HG03095 (cell line): ENCODE measurements around the gene AP3M1.
"Not testable (repeated sequence)": the region's sequence is repeated elsewhere in the genome, so short reads cannot be mapped to it uniquely, and the experiment has no call there.

Source experiments
- ATAC-seq: cut with Tn5 transposase; IDR thresholded peaks from one replicate; pipeline ENCODE4 v1.9.1; 2021; ENCODE audit warnings: moderate library complexity; ENCODE audit not compliant: unreplicated experiment

AP3M1 gene

GRCh38 chr10:74164716-74165529 lies 14.3 kb upstream of the AP3M1 start:
- no peak for ATAC-seq

DNA sequence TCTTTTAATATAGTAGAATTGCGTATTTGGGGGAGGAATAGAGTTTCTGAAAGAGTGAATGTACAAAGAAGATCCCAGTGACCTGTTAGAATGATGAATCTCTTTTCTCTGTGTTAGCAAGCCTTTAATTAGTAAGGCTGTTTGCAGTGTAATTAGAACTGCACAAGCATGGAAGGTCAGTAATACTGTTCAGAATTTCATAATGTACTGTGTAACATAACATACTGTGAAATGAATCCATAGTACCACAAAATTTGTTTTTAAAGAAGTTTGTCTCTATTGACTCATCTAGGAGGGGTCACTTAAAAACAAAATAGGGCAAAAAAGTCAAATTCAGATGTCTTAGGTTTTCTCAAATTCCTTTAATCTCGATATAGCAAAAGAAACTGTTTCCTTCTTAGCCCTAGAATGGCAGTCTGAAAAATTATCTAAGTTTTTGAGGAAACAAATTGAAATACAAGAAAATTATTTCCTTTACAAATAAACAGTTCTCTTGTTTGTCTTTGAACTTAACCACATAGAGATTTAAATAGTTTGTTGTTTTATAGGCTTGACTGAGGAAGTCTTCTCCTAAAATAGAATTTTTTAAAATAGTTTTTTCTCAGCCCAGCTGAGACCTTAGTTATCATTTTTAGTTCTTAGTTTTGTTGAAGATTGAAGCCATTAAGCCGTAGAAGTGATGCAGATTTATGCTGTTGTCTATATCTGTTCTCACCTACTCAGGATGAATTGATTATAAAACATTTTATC lies 12.9 kb upstream of the AP3M1 start:
- ATAC-seq = no peak

GRCh38 chr10:74160013-74160412 lies 9.4 kb upstream of the AP3M1 start:
- no peak for ATAC-seq

- ATAC-seq = peak; percentile 55
Measured at GRCh38 chr10:74156919-74157289, 6.3 kb upstream of the AP3M1 start.

- ATAC-seq = no peak
Measured at GRCh38 chr10:74153676-74154075, 3.0 kb upstream of the AP3M1 start.

DNA sequence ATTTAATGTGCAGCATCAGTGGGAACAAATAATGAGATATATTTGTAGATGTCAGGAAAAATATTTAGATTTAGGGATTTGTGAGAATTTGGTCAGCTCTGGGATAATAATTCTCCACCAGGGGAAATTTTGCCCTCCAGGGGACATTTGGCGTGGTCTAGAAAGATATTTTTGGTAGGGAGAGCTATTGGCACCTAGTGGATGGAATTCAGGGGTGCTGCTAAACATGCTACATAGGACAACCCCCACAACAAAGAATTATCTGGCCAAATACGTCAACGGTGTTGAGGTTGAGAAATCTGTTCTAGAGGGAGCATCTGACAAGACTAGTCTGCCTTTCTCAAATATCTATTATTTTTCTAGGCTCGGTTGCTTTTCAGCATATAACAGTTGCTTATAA lies 2.5 kb upstream of the AP3M1 start:
- ATAC-seq = no peak

DNA sequence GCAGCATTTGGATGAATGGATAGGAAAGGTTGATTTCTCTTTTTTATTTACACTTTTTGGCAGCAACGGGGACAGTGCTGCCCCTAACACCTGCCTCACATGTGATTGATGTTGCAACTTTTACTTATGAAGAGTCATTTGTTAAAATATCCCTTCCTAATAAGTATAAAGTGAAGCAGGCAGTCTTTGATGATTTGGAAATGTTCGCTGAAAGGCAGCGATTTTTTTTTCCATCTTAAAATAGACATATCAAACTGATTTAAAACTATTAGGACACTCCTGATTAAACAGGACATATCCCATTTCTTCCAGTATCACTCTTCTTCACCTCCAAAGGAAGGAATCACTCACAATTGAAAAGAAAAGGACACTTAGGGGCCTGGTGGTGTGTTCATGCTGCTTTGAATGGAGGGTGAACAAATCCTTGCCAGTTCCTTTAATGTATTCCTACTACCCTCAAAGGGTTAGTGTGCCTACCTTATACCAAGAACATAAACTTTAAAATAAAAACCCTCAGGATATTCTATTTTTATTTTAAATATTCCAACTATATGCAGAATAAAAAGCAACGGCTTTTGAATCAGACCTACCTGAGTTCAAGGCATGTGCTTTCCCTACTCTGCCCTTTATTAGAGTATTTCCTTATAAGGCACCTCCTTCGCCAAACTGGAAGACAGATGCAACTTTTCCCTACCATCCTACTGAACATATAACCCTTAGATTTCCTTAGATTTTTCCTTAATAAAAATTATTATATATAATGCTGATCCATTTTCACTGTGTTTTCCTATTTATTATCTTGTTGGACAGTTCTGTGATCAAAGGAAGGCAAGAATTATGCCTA lies 1.5 kb upstream of the AP3M1 start:
- ATAC-seq = no peak

DNA sequence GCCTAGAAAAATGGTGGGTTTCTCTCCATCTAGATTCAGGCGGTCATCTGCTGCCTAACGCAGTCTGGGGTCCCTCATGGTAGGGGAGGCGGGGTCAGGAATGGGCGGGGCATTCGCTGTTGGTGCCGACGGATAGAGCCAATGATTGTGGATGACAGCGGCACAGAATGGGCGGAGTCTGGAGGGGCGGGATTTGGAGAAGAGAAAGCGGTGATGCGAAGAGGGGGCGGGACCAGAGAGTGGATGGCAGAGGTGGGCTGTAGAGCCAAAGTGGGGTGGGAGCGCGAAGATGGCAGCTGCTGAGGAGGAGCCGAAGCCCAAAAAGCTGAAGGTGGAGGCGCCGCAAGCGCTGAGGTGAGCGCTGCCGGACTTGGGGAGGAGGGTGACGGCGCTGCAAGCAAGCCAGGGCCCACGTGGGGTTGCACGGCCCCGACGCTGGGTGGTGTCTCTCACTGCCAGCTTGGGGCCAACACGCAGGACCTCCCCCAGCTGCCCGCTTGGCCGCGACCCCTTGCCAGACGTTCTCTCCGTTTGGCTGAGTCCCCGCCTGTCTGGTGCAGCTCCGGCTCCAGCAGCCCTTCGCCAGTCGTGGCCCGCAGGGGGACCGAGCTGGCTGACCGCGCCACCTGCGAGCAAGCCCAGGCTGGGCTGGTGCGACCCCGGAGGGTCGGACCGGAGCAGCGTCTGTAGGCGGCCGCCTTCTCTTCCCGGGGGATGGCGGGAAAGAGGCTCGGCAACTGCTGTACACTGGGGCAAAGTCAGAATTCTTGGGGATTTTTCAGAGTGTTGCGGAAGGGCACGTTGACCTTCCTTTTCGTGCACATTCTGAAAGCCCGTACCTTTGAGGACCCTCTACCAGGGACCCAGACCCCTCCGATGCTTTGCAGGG lies 606 bp upstream of the AP3M1 start, which contains the start of gene ADK:
Gene ADK (plus strand): TSS at position 232 of the 889 bp plus-strand sequence. CDS start 58 bp downstream, at position 290.
- peak; percentile 74 for ATAC-seq

- not testable (repeated sequence) for ATAC-seq
Measured at GRCh38 chr10:74146980-74147379, 3.6 kb downstream of the AP3M1 start.

DNA sequence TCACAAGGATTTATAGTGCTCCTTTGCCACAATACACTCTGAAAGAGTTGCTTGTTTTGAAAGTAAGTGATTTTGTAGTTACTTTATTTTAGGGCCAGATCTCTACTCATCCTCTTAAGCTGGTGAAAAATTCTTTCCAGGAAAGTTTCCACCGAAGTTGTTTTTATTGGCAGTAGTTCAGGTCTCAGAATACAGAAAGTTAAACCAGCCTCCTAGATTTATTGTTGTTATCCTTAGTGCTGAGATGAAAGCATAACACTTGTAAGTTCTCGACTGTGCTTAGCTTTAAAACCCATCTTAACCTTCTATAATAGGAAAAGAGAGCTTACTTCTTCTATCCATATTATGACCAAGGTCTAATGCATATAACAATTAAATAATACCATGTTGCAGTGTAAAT lies 5.5 kb downstream of the AP3M1 start:
- no peak for ATAC-seq

GRCh38 chr10:74140553-74140952 lies 10.1 kb downstream of the AP3M1 start:
- ATAC-seq = no peak

GRCh38 chr10:74139981-74140380 lies 10.6 kb downstream of the AP3M1 start:
- no peak for ATAC-seq

DNA sequence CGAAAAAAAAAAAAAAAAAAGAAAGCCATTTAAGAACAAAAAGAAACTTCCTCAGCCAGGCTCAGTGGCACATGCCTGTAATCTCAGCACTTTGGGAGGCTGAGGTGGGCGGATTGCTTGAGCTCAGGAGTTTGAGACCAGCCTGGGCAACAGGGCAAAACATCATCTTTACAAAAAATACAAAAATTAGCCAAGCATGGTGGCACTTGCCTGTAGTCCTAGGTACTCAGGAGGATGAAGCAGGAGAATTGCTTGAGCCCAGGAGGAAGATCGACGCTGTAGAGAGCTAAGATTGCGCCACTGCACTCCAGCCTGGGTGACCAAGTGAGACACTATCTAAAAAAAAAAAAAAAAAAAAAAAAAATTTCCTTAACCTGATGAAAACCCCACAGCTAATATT lies 12.0 kb downstream of the AP3M1 start:
- not testable (repeated sequence) for ATAC-seq

DNA sequence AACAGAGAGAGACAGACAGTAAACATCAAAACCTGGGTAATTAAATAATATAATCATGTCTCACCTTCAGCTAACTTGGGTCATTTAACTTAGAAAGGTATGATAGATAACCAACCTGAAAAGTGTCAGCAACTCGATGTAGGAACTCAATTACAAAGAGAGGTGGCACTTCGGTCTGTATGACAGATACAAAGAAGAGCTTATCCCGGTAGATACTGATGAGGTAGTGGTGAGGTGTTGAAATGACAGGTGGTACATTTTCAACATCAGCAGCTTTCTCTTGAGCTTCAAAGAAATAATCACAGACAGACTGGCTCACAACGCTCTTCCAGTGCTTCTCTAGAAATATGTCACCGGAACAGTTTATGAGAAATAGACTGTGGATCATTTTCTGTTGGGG lies 12.6 kb downstream of the AP3M1 start:
- no peak for ATAC-seq

- ATAC-seq = no peak
Measured at GRCh38 chr10:74135452-74135851, 15.2 kb downstream of the AP3M1 start.

- no peak for ATAC-seq
Measured at GRCh38 chr10:74133923-74134820, 16.5 kb downstream of the AP3M1 start.

- ATAC-seq = no peak
Measured at GRCh38 chr10:74123081-74123480, 27.5 kb downstream of the AP3M1 start.

- no peak for ATAC-seq
Measured at GRCh38 chr10:74122060-74122459, 28.6 kb downstream of the AP3M1 start.

- ATAC-seq = no peak
Measured at GRCh38 chr10:74121368-74121767, 29.3 kb downstream of the AP3M1 start.
